ENCODE results near the gene FBXO42.

The FBXO42 gene

DNA sequence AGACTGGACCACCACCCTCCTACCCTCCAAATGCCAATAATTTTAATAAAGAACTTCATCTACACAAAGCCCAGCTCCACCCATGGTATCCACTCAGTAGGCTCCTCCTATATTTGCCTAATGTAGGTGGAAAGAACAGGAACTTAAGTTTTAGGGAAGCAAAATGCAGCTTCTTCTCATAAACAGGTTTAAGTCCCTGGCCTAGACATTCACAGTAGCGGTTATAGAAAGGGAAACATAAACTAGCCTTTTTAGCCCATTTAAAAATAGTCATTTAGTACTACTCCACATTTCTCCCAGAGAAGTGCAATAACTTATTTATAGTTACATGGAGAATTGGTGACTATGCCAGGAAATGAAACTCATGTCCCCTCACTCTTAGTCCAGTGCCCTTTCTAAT is 58.7 kb downstream of the FBXO42 start:
- DNase-seq (ENCODE audit: extremely low read depth, low read depth): no peak
- TF ChIP-seq, protein P1, sequence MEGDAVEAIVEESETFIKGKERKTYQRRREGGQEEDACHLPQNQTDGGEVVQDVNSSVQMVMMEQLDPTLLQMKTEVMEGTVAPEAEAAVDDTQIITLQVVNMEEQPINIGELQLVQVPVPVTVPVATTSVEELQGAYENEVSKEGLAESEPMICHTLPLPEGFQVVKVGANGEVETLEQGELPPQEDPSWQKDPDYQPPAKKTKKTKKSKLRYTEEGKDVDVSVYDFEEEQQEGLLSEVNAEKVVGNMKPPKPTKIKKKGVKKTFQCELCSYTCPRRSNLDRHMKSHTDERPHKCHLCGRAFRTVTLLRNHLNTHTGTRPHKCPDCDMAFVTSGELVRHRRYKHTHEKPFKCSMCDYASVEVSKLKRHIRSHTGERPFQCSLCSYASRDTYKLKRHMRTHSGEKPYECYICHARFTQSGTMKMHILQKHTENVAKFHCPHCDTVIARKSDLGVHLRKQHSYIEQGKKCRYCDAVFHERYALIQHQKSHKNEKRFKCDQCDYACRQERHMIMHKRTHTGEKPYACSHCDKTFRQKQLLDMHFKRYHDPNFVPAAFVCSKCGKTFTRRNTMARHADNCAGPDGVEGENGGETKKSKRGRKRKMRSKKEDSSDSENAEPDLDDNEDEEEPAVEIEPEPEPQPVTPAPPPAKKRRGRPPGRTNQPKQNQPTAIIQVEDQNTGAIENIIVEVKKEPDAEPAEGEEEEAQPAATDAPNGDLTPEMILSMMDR (IDR thresholded peaks at IDR 0.05; ENCODE audit: low read depth, low read length): no peak

GRCh38 chr1:16292739-16293138 is 59.5 kb downstream of the FBXO42 start:
- DNase-seq (ENCODE audit: extremely low read depth, low read depth): no peak
- TF ChIP-seq, protein P1 (IDR thresholded peaks at IDR 0.05; ENCODE audit: low read depth, low read length): no peak

DNA sequence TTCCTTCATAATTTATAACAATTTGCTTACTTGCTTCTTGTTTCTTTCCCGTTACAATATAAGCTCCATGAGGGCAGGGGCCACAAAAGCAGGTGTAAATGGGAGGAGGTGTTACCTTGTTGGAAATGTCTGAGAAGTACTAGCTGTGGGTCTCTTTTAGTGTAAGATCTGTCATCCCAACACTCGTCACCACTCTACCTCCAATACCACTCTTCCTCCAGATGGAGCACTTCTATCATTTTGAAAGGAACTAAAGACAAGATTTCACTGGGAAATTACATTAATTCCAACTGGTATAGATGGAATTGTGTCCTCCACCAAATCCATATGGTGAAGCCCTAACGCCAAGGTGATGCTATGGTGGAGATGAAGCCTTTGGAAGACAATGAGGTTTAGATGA is 62.3 kb downstream of the FBXO42 start:
- no peak for DNase-seq (ENCODE audit: extremely low read depth, low read depth)
- TF ChIP-seq, protein P1 (IDR thresholded peaks at IDR 0.05; ENCODE audit: low read depth, low read length): no peak; the same call in 1 of the 2 replicates

GRCh38 chr1:16286122-16286521 is 66.2 kb downstream of the FBXO42 start:
- TF ChIP-seq, protein P1 (IDR thresholded peaks at IDR 0.05; ENCODE audit: low read depth, low read length): no peak
- no peak for DNase-seq (ENCODE audit: extremely low read depth, low read depth)

DNA sequence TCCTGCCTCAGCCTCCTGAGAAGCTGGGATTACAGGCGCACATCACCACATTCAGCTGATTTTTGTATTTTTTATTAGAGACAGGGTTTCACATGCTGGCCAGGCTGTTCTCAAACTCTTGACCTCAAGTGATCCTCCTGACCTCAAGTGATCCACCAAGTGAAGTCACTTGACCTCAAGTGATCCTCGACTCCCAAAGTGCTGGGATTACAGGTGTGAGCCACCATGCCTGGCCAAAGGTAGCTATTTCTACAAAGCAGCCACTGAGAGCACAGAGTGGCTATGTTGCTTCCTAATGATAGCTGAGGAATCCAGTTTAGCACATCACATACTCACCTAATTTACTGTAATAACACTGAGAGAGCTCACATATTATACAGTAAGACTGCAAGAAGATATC is 70.5 kb downstream of the FBXO42 start:
- no peak for DNase-seq (ENCODE audit: extremely low read depth, low read depth)
- TF ChIP-seq, protein P1 (IDR thresholded peaks at IDR 0.05; ENCODE audit: low read depth, low read length): no peak

DNA sequence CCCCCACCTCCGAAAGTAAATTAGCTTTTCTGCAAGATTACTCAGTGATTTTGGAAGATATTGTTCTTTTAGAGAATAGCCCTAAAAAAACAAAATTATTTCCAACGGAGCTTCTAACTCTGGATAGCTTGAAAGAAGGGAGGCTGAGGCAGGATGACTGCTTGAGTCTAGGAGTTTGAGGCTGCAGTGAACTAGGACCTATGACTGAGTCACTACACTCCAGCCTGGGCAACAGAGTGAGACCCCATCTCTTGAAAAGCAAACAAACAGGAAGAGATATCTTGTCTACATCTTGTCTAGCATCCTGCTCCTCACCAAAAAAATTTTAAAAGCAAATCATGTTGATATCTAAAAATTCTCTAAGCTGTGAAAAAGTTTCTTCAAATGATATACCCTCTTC is 73.1 kb downstream of the FBXO42 start:
- no peak for DNase-seq (ENCODE audit: extremely low read depth, low read depth)
- TF ChIP-seq, protein P1 (IDR thresholded peaks at IDR 0.05; ENCODE audit: low read depth, low read length): no peak

GRCh38 chr1:16276302-16277030 is 75.8 kb downstream of the FBXO42 start:
- no peak for DNase-seq (ENCODE audit: extremely low read depth, low read depth)
- TF ChIP-seq, protein P1 (IDR thresholded peaks at IDR 0.05; ENCODE audit: low read depth, low read length): no peak
